HG03460 (cell line): ENCODE results near the gene TMC3.

Source experiments
- ATAC-seq: cut with Tn5 transposase; IDR thresholded peaks from one replicate; pipeline ENCODE4 v1.9.1; 2021; ENCODE audit not compliant: unreplicated experiment

Gene TMC3

DNA sequence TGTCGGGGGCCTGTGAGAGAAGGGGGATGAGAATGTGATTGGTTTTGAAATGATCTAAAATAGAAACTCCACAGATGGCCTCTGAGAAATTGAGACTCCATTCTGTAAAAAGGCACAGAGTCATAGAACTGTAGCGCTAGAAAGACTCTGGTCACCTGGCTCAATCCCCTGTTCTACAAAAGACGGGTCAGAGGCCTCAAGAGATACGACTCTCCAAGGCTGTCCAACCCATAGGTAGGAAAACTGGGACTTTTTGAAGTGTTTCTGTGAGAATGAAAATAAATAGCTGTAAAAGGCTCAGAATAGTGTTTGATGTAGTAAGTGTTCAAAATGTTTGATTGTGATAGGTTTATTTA is 11.7 kb upstream of the TMC3 start:
- ATAC-seq, result no peak

- no peak for ATAC-seq
These were observed 11.1 kb upstream of the TMC3 start for GRCh38 chr15:81384891-81385720.

DNA sequence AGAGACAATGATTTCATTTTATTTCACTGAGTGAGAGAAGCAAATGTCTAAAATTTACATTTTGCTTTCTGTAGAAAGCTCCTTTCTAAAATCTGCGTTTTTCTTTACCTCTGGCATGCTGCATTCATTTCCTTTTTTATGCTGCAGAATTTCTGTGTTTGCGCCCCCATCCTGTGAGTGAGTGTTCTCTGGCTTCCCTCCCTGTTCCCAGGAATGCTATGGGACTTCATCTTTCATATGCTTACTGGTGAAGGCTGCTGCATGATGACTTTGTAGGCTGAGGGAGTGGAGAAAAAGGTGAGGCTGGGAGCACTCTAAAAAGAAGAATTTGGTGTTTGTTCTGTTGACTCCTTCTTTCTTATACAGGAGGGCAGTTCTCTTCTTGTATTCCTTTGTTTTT is 7.7 kb upstream of the TMC3 start:
- no peak for ATAC-seq

DNA sequence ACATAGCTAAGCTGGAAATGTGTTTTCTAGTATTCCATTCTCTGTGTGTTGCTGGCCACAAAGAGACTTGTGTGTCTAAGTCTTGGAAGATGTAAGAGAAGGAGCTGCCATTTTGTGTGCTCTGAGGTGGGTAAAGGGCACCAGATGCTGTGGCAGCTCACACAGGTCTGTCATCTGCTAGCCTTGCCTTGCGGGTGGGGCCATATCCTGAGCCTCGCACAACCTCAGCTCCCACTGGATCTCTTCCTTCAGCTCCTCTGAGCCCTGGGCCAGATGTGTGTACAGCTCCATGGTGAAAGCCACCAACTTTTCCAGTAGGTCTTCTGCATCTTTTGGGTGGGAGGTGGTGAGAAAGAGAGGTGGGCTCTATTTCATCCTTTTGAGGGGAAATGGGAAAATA is 6.7 kb upstream of the TMC3 start:
- no peak for ATAC-seq

GRCh38 chr15:81380203-81380602 is 6.2 kb upstream of the TMC3 start:
- no peak for ATAC-seq

GRCh38 chr15:81379269-81379668 is 5.3 kb upstream of the TMC3 start:
- no peak for ATAC-seq

DNA sequence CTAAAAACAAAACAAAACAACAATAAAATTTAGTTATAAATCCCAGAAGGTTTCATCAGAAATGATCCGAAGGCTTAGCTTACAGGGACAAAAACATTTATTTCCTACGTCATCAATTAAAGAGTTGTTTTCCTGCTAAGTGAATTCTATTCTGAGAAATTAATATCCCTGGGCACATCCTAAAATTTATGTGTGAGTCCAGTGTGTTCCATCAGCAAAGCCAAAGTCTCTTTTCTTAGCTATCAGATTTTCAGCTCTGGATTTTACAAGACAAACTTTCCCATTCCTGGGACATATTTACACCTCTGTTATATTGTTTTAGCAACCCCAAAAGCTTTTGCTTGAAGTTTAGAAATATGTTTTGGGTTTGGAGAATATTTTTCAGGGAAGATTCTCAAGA is 4.4 kb upstream of the TMC3 start:
- no peak for ATAC-seq

GRCh38 chr15:81377871-81378270 is 3.9 kb upstream of the TMC3 start:
- no peak for ATAC-seq

- no peak for ATAC-seq
These were observed 2.2 kb upstream of the TMC3 start for GRCh38 chr15:81376231-81376630.

GRCh38 chr15:81375461-81375860 is 1.4 kb upstream of the TMC3 start:
- ATAC-seq, result no peak

DNA sequence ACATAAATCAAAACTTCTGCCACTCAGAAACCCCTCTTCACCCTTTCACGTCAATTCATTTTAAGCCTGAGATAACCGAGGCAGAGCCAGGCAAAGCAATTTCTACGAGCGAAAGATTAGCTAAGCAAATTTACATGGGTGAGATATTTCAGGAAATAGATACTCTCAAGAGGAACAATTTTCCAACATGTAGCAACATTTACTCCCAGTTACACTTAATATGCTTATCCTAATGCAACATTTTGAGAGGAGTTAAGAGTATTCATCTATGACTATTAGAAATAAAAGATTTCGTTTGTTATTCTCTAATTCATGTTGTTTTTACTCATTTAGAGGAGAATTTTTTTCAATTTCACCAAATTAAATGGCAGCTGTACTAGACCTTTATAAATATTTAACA is 837 bp downstream of the TMC3 start:
- ATAC-seq, result no peak

- ATAC-seq, result no peak
These were observed 1.4 kb downstream of the TMC3 start for GRCh38 chr15:81372575-81372974.

DNA sequence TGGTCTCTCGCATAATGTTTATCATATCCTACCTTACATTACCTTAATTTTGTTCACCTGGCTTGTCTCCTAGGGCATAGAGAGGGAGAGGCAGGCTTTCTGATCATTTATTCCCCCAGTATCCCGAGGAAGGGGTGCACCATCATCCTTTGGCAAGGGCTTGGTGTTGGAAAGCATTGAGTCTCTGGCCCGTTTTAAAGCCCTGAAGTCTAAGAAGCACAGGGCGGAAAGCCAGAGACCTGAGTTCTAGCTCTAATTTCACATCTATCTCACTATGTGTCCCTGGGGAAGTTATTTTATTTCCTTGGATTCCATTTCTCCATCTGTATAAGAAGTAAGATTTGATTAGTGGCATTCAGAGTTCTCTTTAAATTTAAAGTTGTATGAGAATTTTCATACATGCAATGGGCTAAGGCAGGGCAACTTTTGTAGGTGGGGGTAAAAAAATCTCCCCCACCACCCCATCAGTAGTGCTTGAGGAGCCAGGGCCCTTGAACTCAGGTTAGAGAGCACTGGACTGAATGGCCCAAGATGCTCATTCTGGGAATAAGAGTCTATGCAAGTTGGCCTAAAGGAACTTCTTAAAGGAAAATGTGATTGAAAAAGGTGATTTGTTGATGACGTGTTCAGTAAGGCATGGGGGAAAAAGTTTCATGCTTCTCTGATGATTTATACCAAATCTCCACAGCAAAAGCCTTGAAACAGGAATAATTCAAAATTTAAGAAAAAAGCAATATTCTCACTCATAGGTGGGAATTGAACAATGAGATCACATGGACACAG is 10.1 kb downstream of the TMC3 start:
- no peak for ATAC-seq

- ATAC-seq, result no peak
These were observed 10.7 kb downstream of the TMC3 start for GRCh38 chr15:81363276-81363675.

- no peak for ATAC-seq
These were observed 11.2 kb downstream of the TMC3 start for GRCh38 chr15:81362790-81363189.

GRCh38 chr15:81361891-81362290 is 12.1 kb downstream of the TMC3 start:
- no peak for ATAC-seq

DNA sequence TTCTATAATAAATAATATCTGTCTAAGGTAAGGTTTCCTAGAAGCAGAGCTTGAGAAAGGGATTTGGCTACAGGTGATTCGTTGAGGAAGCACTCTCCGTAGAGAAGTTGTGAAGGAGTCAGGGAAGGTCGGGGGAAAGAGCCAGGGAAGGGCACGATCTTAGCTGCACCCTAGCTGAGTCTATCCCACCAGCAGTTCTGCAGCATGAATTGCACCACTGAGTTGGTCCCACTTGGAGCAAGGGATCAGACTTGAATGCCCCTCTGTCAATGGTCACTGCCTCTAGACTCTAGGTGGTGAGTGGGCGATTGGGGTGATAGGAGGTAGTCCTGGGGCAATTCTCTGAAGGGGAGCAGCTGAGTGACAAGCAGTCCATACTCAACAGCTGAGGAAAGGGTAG is 13.5 kb downstream of the TMC3 start:
- ATAC-seq, result no peak

GRCh38 chr15:81358248-81358647 is 15.8 kb downstream of the TMC3 start:
- ATAC-seq, result no peak

- ATAC-seq, result no peak
These were observed 16.8 kb downstream of the TMC3 start for GRCh38 chr15:81357180-81357686.

- no peak for ATAC-seq
These were observed 17.8 kb downstream of the TMC3 start for GRCh38 chr15:81356252-81356651.

- ATAC-seq, result no peak
These were observed 22.4 kb downstream of the TMC3 start for GRCh38 chr15:81351651-81352050.

DNA sequence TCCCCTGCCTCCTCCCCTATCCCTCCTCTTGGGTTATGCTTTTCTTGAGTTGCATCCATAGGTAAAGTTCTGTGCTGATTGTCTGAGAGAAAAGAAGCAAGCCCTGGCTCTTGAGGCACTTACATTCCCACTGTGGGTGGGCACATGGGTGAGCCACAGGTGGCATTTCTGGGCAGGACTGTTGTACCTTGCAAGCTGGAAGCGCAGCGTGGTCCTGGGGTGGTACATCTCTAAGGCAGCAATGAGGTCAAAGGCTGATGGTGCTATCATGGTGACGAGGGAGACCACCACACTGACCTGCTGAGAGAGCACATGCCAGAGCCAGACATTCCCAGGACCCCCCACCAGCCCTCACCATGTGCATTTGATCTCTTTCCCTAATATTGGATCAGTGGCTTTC is 24.7 kb downstream of the TMC3 start:
- ATAC-seq, result no peak
